ENCODE results near the gene LBR.

The LBR gene

DNA sequence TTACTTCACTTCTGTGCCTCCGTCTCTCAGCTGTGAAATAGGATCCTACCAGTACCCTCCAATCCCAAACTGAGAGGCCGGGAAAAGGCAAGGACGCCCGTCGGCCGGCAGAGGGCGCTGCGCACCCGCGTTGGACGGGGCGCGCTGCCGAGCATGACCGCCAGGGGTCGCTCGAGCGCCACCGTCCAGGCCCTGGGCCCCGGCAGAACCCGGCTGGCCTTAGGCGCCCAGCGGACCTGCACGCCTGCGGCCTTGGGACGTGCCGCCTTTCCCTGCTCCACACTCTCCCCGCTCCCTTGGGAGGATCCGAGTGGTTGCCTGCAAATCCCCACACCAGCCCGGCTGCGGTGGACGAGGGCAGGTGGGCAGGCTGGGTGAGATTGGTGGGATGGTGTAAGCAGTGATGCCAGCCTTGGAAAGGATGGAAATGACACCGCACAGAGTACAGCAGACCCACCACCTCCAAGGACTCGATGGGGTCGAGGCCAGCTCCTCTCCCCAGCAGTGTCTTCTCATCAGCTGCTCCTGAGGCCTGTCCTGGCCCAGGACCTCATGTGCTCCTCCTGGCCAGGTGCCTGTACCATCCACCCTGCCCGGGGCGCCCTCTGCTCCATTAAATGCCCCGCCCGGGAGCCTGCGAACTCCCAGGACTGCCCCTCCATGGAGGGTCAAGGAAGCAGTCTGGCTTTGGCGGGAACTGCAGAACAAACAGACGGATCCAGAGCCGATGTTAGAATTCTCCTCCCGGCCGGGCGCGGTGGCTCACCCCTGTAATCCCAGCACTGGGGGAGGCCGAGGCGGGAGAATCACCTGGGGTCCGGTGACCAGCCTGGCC lies 47.4 kb upstream of the LBR start (continued):
- TF ChIP-seq, protein P1, sequence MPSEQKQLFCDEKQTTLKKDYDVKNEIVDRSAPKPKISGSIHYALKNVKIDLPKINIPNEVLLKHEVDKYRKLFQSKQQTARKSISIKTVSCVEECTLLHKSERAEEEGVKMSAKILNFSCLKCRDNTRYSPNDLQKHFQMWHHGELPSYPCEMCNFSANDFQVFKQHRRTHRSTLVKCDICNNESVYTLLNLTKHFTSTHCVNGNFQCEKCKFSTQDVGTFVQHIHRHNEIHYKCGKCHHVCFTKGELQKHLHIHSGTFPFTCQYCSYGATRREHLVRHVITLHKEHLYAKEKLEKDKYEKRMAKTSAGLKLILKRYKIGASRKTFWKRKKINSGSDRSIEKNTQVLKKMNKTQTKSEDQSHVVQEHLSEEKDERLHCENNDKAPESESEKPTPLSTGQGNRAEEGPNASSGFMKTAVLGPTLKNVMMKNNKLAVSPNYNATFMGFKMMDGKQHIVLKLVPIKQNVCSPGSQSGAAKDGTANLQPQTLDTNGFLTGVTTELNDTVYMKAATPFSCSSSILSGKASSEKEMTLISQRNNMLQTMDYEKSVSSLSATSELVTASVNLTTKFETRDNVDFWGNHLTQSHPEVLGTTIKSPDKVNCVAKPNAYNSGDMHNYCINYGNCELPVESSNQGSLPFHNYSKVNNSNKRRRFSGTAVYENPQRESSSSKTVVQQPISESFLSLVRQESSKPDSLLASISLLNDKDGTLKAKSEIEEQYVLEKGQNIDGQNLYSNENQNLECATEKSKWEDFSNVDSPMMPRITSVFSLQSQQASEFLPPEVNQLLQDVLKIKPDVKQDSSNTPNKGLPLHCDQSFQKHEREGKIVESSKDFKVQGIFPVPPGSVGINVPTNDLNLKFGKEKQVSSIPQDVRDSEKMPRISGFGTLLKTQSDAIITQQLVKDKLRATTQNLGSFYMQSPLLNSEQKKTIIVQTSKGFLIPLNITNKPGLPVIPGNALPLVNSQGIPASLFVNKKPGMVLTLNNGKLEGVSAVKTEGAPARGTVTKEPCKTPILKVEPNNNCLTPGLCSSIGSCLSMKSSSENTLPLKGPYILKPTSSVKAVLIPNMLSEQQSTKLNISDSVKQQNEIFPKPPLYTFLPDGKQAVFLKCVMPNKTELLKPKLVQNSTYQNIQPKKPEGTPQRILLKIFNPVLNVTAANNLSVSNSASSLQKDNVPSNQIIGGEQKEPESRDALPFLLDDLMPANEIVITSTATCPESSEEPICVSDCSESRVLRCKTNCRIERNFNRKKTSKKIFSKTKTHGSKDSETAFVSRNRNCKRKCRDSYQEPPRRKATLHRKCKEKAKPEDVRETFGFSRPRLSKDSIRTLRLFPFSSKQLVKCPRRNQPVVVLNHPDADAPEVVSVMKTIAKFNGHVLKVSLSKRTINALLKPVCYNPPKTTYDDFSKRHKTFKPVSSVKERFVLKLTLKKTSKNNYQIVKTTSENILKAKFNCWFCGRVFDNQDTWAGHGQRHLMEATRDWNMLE (tag by site-specific recombination; conservative IDR thresholded peaks at IDR 0.05; ENCODE audit: low read depth), result no peak
- TF ChIP-seq ZEB2 (tag by site-specific recombination; IDR thresholded peaks at IDR 0.05), result peak; percentile 78
- TF ChIP-seq, protein P2, sequence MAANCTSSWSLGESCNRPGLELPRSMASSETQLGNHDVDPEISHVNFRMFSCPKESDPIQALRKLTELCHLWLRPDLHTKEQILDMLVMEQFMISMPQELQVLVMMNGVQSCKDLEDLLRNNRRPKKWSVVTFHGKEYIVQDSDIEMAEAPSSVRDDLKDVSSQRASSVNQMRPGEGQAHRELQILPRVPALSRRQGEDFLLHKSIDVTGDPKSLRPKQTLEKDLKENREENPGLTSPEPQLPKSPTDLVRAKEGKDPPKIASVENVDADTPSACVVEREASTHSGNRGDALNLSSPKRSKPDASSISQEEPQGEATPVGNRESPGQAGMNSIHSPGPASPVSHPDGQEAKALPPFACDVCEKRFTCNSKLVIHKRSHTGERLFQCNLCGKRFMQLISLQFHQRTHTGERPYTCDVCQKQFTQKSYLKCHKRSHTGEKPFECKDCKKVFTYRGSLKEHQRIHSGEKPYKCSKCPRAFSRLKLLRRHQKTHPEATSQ (tag by site-specific recombination; IDR thresholded peaks at IDR 0.05), result no peak
- no peak for TF ChIP-seq ZNF155 (tag by site-specific recombination; IDR thresholded peaks at IDR 0.05)
- TF ChIP-seq, protein P3, sequence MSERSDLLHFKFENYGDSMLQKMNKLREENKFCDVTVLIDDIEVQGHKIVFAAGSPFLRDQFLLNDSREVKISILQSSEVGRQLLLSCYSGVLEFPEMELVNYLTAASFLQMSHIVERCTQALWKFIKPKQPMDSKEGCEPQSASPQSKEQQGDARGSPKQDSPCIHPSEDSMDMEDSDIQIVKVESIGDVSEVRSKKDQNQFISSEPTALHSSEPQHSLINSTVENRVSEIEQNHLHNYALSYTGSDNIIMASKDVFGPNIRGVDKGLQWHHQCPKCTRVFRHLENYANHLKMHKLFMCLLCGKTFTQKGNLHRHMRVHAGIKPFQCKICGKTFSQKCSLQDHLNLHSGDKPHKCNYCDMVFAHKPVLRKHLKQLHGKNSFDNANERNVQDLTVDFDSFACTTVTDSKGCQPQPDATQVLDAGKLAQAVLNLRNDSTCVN (tag by site-specific recombination; optimal IDR thresholded peaks at IDR 0.05), result peak; percentile 40
- TF ChIP-seq FEZF1 (tag by site-specific recombination; IDR thresholded peaks at IDR 0.05), result no peak
- 0 out of 2 replicates have a peak, but pooled peaks have one; percentile 13 for TF ChIP-seq ZNF785 (tag by site-specific recombination; IDR thresholded peaks at IDR 0.05)
- TF ChIP-seq MEIS1 (CRISPR knock-in tag; IDR thresholded peaks at IDR 0.05; ENCODE audit: borderline replicate concordance), result no peak
- TF ChIP-seq BCL11A (tag by site-specific recombination; IDR thresholded peaks at IDR 0.05; ENCODE audit: low read depth), result peak; percentile 30; the same call in 1 of the 2 replicates
- TF ChIP-seq ZNF112 (tag by site-specific recombination; IDR thresholded peaks at IDR 0.05), result no peak
- TF ChIP-seq ZNF501 (tag by site-specific recombination; IDR thresholded peaks at IDR 0.05), result peak; percentile 91
- TF ChIP-seq, protein P4, sequence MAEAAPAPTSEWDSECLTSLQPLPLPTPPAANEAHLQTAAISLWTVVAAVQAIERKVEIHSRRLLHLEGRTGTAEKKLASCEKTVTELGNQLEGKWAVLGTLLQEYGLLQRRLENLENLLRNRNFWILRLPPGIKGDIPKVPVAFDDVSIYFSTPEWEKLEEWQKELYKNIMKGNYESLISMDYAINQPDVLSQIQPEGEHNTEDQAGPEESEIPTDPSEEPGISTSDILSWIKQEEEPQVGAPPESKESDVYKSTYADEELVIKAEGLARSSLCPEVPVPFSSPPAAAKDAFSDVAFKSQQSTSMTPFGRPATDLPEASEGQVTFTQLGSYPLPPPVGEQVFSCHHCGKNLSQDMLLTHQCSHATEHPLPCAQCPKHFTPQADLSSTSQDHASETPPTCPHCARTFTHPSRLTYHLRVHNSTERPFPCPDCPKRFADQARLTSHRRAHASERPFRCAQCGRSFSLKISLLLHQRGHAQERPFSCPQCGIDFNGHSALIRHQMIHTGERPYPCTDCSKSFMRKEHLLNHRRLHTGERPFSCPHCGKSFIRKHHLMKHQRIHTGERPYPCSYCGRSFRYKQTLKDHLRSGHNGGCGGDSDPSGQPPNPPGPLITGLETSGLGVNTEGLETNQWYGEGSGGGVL (tag by site-specific recombination; IDR thresholded peaks at IDR 0.05), result no peak
- TF ChIP-seq, protein P5, sequence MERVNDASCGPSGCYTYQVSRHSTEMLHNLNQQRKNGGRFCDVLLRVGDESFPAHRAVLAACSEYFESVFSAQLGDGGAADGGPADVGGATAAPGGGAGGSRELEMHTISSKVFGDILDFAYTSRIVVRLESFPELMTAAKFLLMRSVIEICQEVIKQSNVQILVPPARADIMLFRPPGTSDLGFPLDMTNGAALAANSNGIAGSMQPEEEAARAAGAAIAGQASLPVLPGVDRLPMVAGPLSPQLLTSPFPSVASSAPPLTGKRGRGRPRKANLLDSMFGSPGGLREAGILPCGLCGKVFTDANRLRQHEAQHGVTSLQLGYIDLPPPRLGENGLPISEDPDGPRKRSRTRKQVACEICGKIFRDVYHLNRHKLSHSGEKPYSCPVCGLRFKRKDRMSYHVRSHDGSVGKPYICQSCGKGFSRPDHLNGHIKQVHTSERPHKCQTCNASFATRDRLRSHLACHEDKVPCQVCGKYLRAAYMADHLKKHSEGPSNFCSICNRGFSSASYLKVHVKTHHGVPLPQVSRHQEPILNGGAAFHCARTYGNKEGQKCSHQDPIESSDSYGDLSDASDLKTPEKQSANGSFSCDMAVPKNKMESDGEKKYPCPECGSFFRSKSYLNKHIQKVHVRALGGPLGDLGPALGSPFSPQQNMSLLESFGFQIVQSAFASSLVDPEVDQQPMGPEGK (tag by site-specific recombination; IDR thresholded peaks at IDR 0.05), result peak; percentile 68
- peak; percentile 69; the same call in 1 of the 2 replicates for TF ChIP-seq ZNF610 (tag by site-specific recombination; IDR thresholded peaks at IDR 0.05; ENCODE audit: borderline replicate concordance)
- no peak for TF ChIP-seq ZNF658 (tag by site-specific recombination; IDR thresholded peaks at IDR 0.05)
- no peak for TF ChIP-seq ZNF747 (tag by site-specific recombination; IDR thresholded peaks at IDR 0.05)
- no peak for TF ChIP-seq KLF9 (tag by site-specific recombination; IDR thresholded peaks at IDR 0.05; ENCODE audit: low read depth)
- TF ChIP-seq ZNF266 (tag by site-specific recombination; IDR thresholded peaks at IDR 0.05; ENCODE audit: low read depth), result no peak
- TF ChIP-seq, protein P6, sequence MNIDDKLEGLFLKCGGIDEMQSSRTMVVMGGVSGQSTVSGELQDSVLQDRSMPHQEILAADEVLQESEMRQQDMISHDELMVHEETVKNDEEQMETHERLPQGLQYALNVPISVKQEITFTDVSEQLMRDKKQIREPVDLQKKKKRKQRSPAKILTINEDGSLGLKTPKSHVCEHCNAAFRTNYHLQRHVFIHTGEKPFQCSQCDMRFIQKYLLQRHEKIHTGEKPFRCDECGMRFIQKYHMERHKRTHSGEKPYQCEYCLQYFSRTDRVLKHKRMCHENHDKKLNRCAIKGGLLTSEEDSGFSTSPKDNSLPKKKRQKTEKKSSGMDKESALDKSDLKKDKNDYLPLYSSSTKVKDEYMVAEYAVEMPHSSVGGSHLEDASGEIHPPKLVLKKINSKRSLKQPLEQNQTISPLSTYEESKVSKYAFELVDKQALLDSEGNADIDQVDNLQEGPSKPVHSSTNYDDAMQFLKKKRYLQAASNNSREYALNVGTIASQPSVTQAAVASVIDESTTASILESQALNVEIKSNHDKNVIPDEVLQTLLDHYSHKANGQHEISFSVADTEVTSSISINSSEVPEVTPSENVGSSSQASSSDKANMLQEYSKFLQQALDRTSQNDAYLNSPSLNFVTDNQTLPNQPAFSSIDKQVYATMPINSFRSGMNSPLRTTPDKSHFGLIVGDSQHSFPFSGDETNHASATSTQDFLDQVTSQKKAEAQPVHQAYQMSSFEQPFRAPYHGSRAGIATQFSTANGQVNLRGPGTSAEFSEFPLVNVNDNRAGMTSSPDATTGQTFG (tag by site-specific recombination; IDR thresholded peaks at IDR 0.05; ENCODE audit: borderline replicate concordance), result no peak
- TF ChIP-seq ZNF292 (tag by site-specific recombination; IDR thresholded peaks at IDR 0.05; ENCODE audit: borderline replicate concordance, low read depth), result no peak
- no peak for TF ChIP-seq ZNF416 (tag by site-specific recombination; IDR thresholded peaks at IDR 0.05)
- no peak for TF ChIP-seq ZNF530 (tag by site-specific recombination; IDR thresholded peaks at IDR 0.05; ENCODE audit: low read depth)
- TF ChIP-seq ZNF16 (tag by site-specific recombination; IDR thresholded peaks at IDR 0.05; ENCODE audit: low read depth), result no peak
- TF ChIP-seq ZNF544 (tag by site-specific recombination; IDR thresholded peaks at IDR 0.05), result no peak

Data from HEK293 (cell line).